GM18520 (cell line): ENCODE data around the gene KRTAP10-8.
"Not testable (repeated sequence)": the region's sequence is repeated elsewhere in the genome, so short reads cannot be mapped to it uniquely, and the experiment has no call there.

Experiments used
- ATAC-seq: cut with Tn5 transposase; IDR thresholded peaks from one replicate; pipeline ENCODE4 v1.9.1; 2021; ENCODE audit not compliant: unreplicated experiment

KRTAP10-8 gene

GRCh38 chr21:44579056-44579832 is 32.6 kb upstream of the KRTAP10-8 start:
- no peak for ATAC-seq

DNA sequence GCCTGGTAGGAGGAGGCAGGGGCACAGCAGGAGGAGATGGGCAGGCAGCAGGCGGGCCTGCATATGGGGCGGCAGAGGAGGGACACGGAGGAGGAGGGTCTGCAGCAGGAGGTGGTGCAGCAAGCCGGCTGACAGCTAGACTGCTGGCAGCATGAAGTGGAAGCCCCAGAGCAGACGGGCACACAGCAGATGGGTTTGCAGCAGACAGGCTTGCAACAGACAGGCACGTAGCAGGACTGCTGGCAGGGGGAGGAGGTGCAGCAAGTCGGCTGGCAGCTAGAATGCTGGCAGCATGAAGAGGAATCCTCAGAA is 32.1 kb upstream of the KRTAP10-8 start:
- ATAC-seq, result no peak

- ATAC-seq, result not testable (repeated sequence)
Observed at GRCh38 chr21:44580231-44580821, 31.6 kb upstream of the KRTAP10-8 start, which contains the start of gene KRTAP10-5. TSS of gene KRTAP10-5 (minus strand) at chr21:44580604. CDS start at chr21:44580578, 26 bp downstream.

DNA sequence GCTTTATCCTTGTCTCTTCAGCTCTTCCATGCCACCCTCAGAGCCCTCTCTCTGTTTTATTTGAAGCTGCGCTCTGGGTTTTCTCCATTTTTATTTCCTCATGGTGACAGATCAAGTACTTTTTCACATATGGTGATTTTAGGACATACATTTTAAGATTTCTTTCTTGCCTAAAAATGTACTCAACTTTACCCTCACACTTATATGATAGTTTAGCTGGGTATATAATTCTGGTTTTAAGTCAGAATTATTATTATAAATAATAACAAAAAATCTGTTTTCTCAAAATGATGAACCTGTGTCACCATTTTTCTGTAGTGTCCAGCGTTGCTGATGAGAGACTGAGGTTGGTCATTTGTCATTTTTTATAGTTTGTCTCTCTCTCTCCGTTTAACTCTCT is 30.7 kb upstream of the KRTAP10-8 start:
- no peak for ATAC-seq

GRCh38 chr21:44582055-44582454 is 29.8 kb upstream of the KRTAP10-8 start:
- no peak for ATAC-seq

- ATAC-seq, result no peak
Observed at GRCh38 chr21:44583089-44583799, 28.6 kb upstream of the KRTAP10-8 start.

DNA sequence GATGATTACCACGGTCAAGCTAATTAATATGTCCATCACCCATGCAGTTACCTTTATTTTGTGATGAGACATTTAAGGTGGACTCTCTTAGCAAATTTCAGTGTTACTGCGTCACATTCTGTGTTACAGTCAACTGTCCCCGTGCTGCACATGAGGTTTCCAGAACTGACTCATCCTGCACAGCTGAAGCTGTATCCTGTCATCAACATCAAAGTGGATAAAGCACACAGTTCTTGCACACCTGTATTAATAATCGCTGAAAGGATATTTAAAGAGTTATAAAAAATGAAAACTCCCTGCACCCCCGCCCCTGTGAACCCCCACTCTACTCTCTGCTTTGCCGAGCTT is 28.1 kb upstream of the KRTAP10-8 start:
- no peak for ATAC-seq

GRCh38 chr21:44585892-44586291 is 26.0 kb upstream of the KRTAP10-8 start:
- no peak for ATAC-seq

DNA sequence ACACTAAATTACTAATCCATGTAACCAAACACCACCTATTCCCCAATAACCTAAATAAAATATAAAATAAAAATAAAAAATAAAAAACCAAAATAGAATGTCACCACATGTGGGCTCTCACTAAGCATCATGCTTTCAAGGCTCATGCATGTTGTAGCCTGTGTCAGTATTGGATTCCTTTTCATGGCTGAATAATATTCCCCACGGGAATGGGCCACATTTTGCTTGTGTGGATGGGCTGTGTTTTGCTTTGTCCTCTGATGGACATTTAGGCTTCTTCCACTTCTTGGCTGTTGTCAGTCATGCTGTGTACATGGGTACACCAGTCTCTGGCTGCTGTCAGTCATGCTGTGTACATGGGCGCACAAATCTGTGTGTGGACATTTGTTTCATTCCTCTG is 22.8 kb upstream of the KRTAP10-8 start:
- no peak for ATAC-seq

DNA sequence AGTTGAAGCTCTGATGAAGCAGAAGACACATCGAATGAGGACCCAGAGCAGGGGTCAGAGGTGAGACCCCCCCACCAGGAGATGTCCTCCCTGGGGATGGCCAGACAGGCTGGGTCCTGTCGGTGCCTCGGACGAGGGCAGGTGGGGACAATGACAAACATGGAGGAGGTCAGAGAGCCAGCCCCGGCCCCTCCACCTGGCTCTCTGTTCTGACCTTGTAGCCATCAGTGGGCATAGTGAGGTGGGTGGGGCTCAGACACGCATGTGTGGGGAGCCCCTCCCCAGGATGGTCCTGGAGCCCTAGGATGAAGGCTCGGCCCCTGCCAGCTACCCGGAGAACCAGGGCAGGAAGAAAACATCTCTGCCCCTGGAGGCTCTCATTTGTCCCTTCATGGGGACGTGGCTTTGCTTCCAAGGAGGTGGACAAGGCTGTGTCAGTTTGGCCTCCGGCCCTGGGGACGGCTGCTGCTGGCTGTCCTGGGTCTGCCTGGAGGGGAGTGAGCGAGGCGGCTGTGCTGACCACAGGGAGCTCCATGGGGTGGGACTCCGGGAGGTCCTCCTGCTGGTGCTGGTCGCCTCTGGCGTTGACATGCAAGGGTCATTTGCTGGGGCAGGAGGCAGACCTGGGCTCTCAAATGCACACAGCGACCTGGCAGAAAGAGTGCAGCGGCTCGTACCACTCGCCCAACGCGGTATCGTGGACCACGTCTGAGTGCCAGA is 22.1 kb upstream of the KRTAP10-8 start:
- ATAC-seq, result no peak

DNA sequence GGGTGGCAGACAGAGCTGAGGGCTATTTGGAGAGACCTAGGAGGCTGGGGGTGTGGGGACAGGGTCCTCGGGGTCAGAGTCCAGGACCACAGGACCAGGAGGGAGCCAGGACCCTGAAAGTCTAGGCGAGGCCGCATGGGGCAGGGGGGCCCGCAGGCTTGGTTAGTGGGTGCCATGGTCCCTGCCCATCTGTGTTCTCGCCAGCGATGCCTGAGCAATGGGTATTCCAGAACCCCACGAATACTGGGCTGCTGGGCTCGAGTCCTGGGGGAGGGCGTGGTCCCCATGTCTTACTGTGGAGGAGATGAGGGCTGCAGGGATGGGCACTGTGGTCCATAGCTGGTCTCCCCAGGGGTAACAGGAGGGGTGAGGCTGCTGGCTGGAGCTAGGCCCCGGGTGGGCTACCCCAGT is 21.6 kb upstream of the KRTAP10-8 start:
- ATAC-seq, result no peak

DNA sequence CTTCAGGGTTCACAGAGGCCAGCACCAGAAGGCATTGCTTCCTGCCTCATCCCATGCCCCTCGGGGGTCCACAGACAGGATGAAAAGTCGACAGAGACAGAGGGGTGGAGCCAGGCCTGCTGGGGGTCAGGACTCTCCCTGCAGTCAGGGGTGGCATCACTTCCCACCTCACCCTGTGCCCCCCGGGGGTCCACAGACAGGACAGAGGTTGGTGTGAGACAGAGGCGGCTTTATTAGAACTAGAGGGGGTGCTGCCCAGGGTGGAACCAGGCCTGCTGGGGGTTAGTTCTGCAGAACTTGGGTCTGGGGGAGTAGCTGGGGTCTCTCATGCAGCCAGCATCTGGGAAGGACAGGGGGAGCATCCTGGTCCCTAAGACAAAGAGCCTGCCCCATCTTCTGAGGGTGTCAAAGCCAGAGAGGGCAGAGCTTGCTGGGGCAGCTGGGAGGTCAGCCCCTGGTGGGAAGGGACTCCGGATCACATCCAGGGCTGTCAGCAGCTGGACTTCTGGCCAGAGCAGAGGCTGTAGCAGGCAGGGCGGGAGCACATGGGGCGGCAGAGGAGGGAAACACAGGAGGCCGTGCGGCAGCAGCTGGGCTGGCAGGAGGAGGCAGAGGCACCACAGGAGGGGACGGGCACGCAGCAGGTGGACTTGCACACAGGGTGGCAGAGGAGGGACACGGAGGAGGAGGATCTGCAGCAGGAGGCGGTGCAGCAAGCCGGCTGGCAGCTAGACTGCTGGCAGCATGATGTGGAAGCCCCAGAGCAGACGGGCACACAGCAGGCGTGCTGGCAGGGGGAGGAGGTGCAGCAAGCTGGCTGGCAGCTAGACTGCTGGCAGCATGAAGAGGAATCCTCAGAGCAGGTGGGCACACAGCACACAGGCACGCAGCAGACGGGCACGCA is 20.7 kb upstream of the KRTAP10-8 start:
- not testable (repeated sequence) for ATAC-seq

DNA sequence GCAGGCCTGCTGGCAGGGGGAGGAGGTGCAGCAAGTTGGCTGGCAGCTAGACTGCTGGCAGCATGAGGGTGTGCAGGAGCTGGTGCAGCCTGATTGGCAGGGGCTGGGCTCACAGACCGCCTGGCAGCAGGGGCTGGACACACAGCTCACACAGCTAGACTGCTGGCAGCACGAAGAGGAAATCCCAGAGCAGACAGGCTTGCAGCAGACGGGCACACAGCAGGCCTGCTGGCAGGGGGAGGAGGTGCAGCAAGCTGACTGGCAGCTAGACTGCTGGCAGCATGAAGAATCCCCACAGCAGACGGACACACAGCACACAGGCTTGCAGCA is 20.1 kb upstream of the KRTAP10-8 start:
- ATAC-seq, result not testable (repeated sequence)

GRCh38 chr21:44592446-44593311 is 19.2 kb upstream of the KRTAP10-8 start, which contains the start of gene KRTAP10-6:
TSS of gene KRTAP10-6 (minus strand) at chr21:44592505. CDS start at chr21:44592484, 21 bp downstream.
- ATAC-seq, result no peak

GRCh38 chr21:44593598-44594405 is 18.1 kb upstream of the KRTAP10-8 start:
- no peak for ATAC-seq

DNA sequence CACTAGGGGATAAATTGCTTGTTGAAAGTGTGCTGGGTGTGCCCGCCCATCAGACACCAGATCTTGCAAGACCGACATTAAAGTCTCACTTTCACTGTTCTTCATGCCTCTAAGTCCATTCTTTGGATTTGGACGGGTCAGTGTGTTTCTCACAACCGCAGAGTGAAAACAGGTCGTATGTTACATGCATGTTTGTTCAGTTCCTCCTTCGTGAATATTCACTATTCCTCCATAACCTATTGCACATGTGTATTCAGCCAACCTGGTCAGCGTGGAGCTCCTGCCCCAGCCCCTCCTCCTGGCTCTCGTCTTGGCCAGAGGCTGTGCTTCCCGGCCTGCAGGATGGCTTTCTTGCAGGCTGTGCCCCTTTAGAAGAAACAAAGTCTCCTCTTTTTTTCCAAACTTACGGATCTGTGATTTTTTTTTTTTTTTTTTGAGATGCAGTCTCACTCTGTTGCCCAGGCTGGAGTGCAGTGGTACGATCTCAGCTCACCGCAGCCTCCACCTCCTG is 17.4 kb upstream of the KRTAP10-8 start:
- no peak for ATAC-seq

DNA sequence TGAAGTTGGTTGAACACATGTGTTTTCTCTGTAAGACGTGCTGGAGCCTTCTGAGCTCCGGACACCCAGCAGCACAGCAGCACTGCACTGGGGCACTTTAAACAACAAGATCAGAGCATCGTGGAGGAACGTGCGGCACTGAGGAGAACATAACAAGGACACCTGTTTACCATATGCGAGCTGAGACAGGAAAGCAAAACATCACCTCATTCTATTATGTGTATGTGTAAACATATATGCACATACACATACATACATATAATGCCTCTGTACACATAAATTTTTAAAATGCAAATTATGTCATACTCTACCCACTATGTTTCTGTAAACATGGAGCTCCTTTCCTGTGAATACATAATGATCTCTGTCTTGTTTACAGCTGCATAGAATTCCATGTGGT is 16.4 kb upstream of the KRTAP10-8 start:
- no peak for ATAC-seq

- ATAC-seq, result no peak
Observed at GRCh38 chr21:44596068-44596725, 15.7 kb upstream of the KRTAP10-8 start.
